Smooth muscle cell (in vitro differentiated cells): Measurements from ENCODE around the gene SPIN1. TPM values are rescaled to one million over a fixed set of nuclear protein-coding genes. Genes with fewer than 3 reads are reported as not detected.

ENCODE experiments used
- DNase-seq: peaks from one replicate; lab custom pipeline; 2025; ENCODE audit not compliant: unreplicated experiment; lab: John Stamatoyannopoulos, UW
- H2AFZ ChIP-seq: fragments of 200-600 bp; sonication (generic); 2 replicates; pipeline ENCODE4 v1.6.0; 2016; ENCODE audit warnings: antibody characterized with exemption, low read depth, mild to moderate bottlenecking
- H3F3A ChIP-seq: fragments of 200-600 bp; sonication (generic); 2 replicates; pipeline ENCODE4 v1.6.0; 2017; ENCODE audit warnings: antibody characterized with exemption, low read depth
- H3K27ac ChIP-seq: fragments of 200-600 bp; sonication (generic); 2 replicates; pipeline ENCODE4 v1.5.1; 2016; ENCODE audit warnings: low read depth, mild to moderate bottlenecking
- H3K27me3 ChIP-seq: fragments of 200-600 bp; sonication (generic); 2 replicates; pipeline ENCODE4 v1.6.1; 2016; ENCODE audit warnings: low read depth, mild to moderate bottlenecking
- H3K36me3 ChIP-seq: fragments of 200-600 bp; sonication (generic); 2 replicates; pipeline ENCODE4 v1.5.1; 2016; ENCODE audit warnings: low read depth
- H3K4me1 ChIP-seq: fragments of 200-600 bp; sonication (generic); 2 replicates; pipeline ENCODE4 v1.5.1; 2016; ENCODE audit warnings: low read depth
- H3K4me2 ChIP-seq: fragments of 200-600 bp; sonication (generic); 2 replicates; pipeline ENCODE4 v1.6.0; 2016; ENCODE audit warnings: mild to moderate bottlenecking
- H3K4me3 ChIP-seq: fragments of 200-600 bp; sonication (generic); 2 replicates; pipeline ENCODE4 v1.5.1; 2016; ENCODE audit warnings: mild to moderate bottlenecking
- H3K79me2 ChIP-seq: fragments of 200-600 bp; sonication (generic); 2 replicates; pipeline ENCODE4 v1.6.0; 2016; ENCODE audit warnings: low read depth, mild to moderate bottlenecking
- H3K9ac ChIP-seq: fragments of 200-600 bp; sonication (generic); 2 replicates; pipeline ENCODE4 v1.6.0; 2016; ENCODE audit warnings: low read depth
- H3K9me3 ChIP-seq: fragments of 200-600 bp; sonication (generic); replicated peaks from 2 replicates; pipeline ENCODE4 v1.5.1; 2016; ENCODE audit warnings: low read depth
- H4K20me1 ChIP-seq: fragments of 200-600 bp; sonication (generic); 2 replicates; pipeline ENCODE4 v1.6.0; 2016; ENCODE audit warnings: low read depth
- CTCF ChIP-seq: fragments of 200-600 bp; sonication (generic); IDR thresholded peaks from 2 replicates; pipeline ENCODE4 v1.5.1; 2017; ENCODE audit warnings: borderline replicate concordance, mild to moderate bottlenecking, antibody characterized with exemption; ENCODE audit not compliant: insufficient read depth, poor library complexity, severe bottlenecking
- WGBS: methylation state at CpG from one replicate; pipeline ENCODE4 v1.1.7; 2016; ENCODE audit warnings: low lambda C conversion rate; 5-methylcytosine and 5-hydroxymethylcytosine counted together
- polyA plus RNA-seq: library from polyadenylated mRNA; unstranded; fragments of >200 nt; fragmentation: Nextera tagmentation; extraction: Ambion mirVana; gene quantifications from 2 replicates; pipeline ENCODE4 v1.2.1, GENCODE V29; 2016
- total RNA-seq: library from RNA; depleted of rRNA; stranded (reverse); fragments of >200 nt; gene quantifications from 2 replicates; pipeline ENCODE4 v1.2.3, GENCODE V29; 2014

SPIN1 gene
- total and polyA plus RNA-seq, 2 experiments from 2014 or later = 56.4 to 122 TPM

GRCh38 chr9:88435336-88435735 is 47.1 kb downstream of the SPIN1 start:
- Histone ChIP-seq H3K4me2 (peak overlapping the region; percentile 2), H4K20me1 (peaks cover 42% of the 10 kb centered on the region), H3K9ac (no peak overlapping the region), H3K36me3 (peaks cover 18% of the 10 kb centered on the region), H2AFZ (no peak overlapping the region), H3K4me1 (no peaks in the 10 kb centered on the region), H3K9me3 (no peaks in the 10 kb centered on the region), H3K4me3 (no peak overlapping the region), H3K27me3 (no peaks in the 10 kb centered on the region), H3K79me2 (peaks cover 87% of the 10 kb centered on the region), H3F3A (peaks cover 4% of the 10 kb centered on the region), H3K27ac (peak overlapping the region; percentile 55)
- TF ChIP-seq CTCF = no peak
- DNase-seq = no peak
- whole genome bisulfite sequencing = 94% methylated on average over 2 of the region's 2 CpGs

- Histone ChIP-seq H3K36me3 (peaks cover 18% of the 10 kb centered on the region), H3F3A (peaks cover 4% of the 10 kb centered on the region), H3K4me2 (no peak overlapping the region), H3K27me3 (no peaks in the 10 kb centered on the region), H4K20me1 (peaks cover 44% of the 10 kb centered on the region), H3K4me3 (no peak overlapping the region), H3K79me2 (peaks cover 87% of the 10 kb centered on the region), H3K4me1 (no peaks in the 10 kb centered on the region), H3K9ac (no peak overlapping the region), H3K9me3 (no peaks in the 10 kb centered on the region), H3K27ac (peak overlapping the region; percentile 55), H2AFZ (no peak overlapping the region)
- over 99% methylated on average over 4 of the region's 4 CpGs for WGBS
- no peak for DNase-seq
- TF ChIP-seq CTCF = no peak
Observed at GRCh38 chr9:88436379-88436778, 48.1 kb downstream of the SPIN1 start.

GRCh38 chr9:88437210-88438146 is 49.2 kb downstream of the SPIN1 start:
- no peak for DNase-seq
- H3K4me1 ChIP-seq = no peaks in the 10 kb centered on the region
- no peak overlapping the region for H3K27ac ChIP-seq
- no peak overlapping the region for H3K4me2 ChIP-seq
- no peak for TF ChIP-seq CTCF
- H3K79me2 ChIP-seq = peaks cover 87% of the 10 kb centered on the region
- no peaks in the 10 kb centered on the region for H3K27me3 ChIP-seq
- H3F3A ChIP-seq = peaks cover 4% of the 10 kb centered on the region
- H4K20me1 ChIP-seq = peaks cover 51% of the 10 kb centered on the region
- no peak overlapping the region for H2AFZ ChIP-seq
- peaks cover 18% of the 10 kb centered on the region for H3K36me3 ChIP-seq
- no peaks in the 10 kb centered on the region for H3K9me3 ChIP-seq
- H3K9ac ChIP-seq = no peak overlapping the region
- 98% methylated on average over 13 of the region's 13 CpGs for WGBS
- no peak overlapping the region for H3K4me3 ChIP-seq
